Measurements from ENCODE around the gene ACTR1B. TPM values are rescaled to one million over a fixed set of nuclear protein-coding genes. Genes with fewer than 3 reads are reported as not detected.
"Not testable (repeated sequence)": the region's sequence is repeated elsewhere in the genome, so short reads cannot be mapped to it uniquely, and the experiment has no call there.

ACTR1B gene
- total RNA-seq, 1 experiment from 2014 or later, result 113 TPM

DNA sequence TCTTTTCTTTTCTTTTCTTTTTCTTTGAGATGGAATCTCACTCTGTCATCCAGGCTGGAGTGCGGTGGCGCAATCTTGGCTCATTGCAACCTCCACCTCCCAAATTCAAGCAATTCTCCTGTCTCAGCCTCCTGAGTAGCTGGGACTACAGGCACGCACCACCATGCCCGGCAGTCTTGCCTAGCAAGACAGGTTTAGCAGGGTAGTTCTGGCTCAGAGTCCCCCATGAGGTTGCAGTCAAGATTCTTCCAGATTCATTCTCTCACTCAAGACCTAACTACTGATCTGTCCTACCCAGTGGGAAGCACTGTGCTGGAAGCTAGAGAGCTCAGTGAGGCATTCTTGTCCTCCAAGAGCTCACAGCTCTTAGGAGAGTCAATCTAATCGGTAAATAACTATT, 31.9 kb upstream of the ACTR1B start:
- in situ Hi-C loops (cut with HindIII; ENCODE audit: low pct_unique_long_range_greater_than_20kb, low sequenced_read_pairs), result no loop called here
- DNase-seq (ENCODE audit: low read depth), result no peak

DNA sequence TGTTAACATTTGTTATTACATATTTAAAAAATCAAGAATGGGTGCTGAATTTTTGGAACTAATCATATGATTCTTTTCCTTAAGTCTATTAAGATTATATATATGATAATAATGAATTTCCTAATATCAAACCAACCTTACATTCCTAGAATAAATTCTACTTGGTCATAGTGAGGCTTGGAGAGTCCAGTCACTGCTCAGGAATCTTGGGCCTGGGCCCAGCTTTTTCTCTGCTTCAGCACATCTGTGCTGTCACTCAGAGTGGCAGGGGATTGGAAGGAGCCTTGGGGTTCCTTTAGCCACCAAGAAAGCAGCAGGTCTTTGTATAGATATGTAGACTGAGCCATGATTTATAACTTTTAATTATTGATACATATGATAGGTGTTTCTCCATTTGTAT, 29.6 kb upstream of the ACTR1B start:
- DNase-seq (ENCODE audit: low read depth), result peak; percentile 16

DNA sequence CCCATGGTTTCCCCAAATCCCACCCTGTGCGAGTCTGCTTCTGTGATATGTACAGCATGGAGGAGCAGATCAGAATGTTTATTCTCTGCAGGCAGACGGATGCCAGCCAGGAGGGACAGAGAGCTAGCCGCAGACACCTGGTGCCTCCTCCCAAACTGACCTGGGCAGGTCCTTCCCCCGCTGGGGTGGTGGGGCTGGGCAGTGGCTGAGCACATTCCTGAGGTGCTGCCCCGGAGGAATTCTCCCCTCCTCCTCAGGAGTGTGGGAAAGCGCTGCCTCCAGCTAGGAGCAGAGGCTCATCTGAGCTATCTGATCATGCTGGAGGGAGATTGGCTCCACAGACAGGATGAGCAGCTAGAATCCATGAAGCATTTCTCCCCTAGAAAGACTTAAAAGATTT, 27.3 kb upstream of the ACTR1B start:
- DNase-seq (ENCODE audit: low read depth), result no peak
- in situ Hi-C loops (cut with HindIII; ENCODE audit: low pct_unique_long_range_greater_than_20kb, low sequenced_read_pairs), result no loop called here

More for the DNA sequence above, 29.6 kb upstream of the ACTR1B start:
- in situ Hi-C loops (cut with HindIII; ENCODE audit: low pct_unique_long_range_greater_than_20kb, low sequenced_read_pairs), result no loop called here

DNA sequence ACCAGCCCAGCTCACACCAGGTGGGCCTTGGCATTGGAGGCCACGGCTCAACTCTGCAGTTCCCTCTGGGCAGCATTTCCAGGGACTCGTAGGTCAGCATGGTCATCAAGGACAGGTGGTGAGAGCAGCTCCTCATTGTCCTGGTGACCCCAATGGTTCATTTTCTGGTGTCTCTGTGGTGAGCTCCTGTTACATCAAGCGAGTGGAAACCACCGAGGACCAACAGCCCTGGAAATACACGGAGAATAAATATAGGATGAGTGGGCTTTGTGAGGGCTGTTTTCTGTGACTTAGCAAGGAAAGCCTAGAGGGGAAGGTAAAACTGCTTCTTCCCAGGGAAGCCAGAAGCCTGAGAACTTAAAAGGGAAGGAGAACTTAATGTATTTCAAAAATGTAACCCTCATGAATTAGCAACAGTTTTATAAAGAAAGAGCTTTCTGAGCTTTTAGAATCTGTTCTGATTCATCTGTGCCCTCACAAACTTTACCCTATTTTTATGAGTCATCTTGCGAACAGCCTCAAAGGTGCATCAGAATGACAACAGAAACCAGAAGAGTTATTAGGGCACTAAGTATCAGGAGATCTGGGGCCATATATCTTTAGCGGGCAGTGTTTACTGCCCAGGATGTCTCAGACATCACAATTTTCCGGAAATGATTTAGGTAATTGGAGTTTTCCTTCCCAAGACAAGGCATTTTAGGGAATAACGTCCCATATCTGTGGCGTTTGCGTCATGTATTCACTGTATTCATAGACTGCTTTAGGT, 24.4 kb upstream of the ACTR1B start:
- in situ Hi-C loops (cut with HindIII; ENCODE audit: low pct_unique_long_range_greater_than_20kb, low sequenced_read_pairs), result no loop called here
- no peak for DNase-seq (ENCODE audit: low read depth)

DNA sequence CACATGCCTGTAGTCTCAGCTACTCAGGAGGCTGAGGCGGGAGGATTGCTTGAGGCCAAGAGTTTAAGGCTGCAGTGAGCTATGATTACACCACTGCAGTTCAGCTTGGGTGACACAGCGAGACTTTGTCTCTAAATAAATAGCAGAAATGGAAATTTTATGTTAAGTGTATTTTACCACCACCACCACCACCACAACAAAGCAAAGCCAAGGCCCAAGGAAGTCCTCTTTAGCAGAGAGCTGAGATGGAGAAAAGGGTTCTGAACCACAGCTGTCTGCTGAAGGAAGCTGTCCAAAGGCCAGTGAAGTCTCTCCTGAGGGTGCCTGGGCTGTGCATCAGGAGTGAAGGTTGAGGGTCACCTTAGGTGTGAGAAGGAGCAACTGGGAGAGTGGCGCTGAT, 23.4 kb upstream of the ACTR1B start:
- in situ Hi-C loops (cut with HindIII; ENCODE audit: low pct_unique_long_range_greater_than_20kb, low sequenced_read_pairs); DNase-seq (ENCODE audit: low read depth): not testable (repeated sequence)

DNA sequence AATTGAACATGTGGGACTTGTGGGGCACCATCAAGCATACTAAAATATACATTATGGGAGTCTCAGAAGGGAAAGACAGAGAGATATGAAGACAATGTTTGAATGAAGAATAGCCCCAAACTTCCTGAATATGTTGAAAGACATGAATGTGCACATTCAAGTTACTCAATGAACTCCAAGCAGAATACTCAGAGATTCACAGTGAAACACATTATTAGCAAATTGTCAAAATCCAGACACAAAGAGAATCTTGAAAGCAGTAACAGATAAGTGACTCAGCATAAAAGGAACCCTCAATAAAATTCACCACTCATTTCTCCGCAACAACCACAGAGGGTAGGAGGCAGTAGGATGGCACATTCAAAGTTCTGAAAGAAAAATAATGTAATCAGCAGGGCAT, 14.5 kb upstream of the ACTR1B start:
- in situ Hi-C loops (cut with HindIII; ENCODE audit: low pct_unique_long_range_greater_than_20kb, low sequenced_read_pairs), result no loop called here

DNA sequence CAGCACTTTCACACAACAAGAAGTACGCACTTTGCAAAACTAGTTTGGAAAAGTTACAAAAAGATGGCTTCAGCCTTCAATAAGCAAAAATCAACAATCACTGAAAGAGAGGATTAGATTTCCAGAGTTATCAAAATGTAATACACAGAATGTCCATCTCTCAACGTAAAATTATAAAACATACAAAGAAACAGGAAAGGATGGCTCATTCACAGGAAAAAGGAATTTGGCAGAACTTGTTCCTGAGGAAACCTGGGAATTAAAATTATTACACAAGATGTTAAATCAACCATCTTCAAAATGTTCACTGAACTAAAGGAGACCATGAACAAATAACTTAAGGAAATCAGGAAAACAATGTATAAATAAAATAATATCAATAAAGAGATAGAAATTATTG, 13.6 kb upstream of the ACTR1B start:
- in situ Hi-C loops (cut with HindIII; ENCODE audit: low pct_unique_long_range_greater_than_20kb, low sequenced_read_pairs), result no loop called here
- no peak for DNase-seq (ENCODE audit: low read depth)

More for the DNA sequence above, 14.5 kb upstream of the ACTR1B start:
- no peak for DNase-seq (ENCODE audit: low read depth)

DNA sequence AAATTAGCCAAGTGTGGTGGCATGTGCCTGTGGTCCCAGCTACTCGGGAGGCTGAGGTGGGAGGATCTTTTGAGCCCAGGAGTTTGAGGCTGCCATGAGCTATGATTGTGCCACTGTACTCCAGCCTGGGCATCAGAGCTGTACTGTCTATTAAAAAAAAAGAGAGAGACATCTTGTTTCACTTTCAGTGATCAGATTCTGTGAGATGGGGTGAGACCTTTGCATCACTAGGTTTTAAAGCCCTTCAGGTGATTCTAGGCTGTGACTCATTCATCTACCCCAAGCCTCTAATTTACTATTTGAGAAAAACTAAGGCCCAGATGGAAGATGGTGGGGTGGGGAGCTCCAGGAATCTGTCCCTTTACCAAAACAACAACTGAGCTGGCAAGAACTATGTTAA, 12.8 kb upstream of the ACTR1B start:
- in situ Hi-C loops (cut with HindIII; ENCODE audit: low pct_unique_long_range_greater_than_20kb, low sequenced_read_pairs), result no loop called here
- no peak for DNase-seq (ENCODE audit: low read depth)

DNA sequence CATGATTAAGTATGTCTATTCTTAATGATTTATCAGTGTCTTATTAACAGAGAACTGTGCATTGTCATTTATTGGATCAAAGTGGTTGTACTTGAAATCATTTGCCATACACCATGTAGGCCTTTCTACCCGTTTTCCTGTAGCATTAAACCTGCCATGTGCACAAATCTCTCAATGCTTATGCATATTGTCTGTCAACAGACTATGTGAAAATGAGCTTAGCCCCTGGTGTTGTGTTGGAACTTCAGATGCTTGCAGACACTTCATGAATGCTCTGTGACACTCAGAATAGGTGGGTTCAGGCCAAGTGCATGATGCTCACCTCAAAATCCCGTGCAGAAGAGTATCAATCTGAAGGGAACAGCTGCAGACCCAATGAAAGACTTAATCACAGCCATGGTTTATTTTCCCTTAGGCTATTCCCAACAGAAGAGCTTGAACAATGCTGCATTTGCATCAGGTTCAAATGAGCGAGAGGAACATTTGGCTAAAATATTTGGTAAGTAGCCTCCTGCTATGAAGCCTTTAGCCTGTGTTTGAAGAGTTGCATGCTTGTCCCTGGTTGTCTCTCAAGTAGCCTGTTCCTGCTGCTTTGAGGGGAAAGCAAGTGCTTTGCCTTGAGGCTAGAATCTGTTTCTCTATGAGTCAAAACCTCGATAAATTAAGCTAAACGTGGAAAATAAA, 11.7 kb upstream of the ACTR1B start:
- no peak for DNase-seq (ENCODE audit: low read depth)

DNA sequence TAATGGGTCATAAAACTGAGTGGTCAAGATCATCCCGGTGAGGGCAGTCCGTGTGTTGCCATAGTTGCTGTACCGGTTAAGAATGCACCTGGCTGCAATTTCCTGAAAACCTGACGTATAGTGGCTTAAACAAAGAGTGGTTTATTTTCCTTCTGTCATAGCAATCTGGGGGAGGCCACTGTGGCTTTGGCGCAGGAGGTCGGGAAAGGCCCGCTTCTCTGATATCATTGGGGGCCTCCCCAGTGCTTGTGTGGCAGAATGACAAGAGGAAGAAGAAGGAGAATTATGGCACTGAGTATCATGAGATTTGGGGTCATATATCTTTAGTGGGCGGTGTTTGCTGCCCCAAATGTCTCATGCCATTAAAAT, 10.1 kb upstream of the ACTR1B start:
- DNase-seq (ENCODE audit: low read depth), result no peak
- in situ Hi-C loops (cut with HindIII; ENCODE audit: low pct_unique_long_range_greater_than_20kb, low sequenced_read_pairs), result no loop called here

More for the DNA sequence above, 11.7 kb upstream of the ACTR1B start:
- in situ Hi-C loops (cut with HindIII; ENCODE audit: low pct_unique_long_range_greater_than_20kb, low sequenced_read_pairs), result no loop called here

DNA sequence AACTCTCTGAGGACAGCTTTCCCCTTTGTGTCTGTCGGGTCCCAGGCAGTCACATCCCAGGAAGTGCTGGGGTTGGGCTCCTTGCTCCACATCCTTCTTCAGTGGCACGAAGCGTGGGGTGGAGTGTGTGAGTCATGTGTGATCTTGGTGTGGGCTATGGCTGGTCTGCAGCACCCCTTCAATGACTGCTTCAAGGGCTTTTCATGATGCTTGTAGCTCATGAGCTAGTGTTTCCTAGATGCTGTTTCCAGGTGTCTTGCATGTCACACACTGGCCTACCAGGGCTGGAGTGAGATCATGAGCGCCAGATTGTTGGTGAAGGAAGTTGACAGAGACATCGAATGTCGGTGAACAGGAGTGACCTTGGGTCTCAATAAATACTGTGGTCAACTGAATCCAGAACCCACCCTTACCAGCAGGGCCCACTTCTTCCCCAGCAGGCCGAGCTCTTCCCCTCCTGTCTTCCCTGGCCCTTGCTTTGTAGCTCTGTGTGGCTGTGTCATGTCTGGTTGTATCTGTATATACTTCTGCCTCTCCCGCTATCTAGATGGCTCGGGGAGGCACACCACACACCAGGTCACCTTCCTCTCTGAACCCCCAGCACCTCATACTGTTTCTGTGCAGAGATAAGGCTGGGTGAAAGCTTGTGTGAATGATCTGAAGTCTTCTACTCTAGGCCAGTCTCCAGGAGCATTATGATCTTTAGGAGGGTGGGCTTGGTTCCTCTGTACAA, 9.5 kb upstream of the ACTR1B start:
- in situ Hi-C loops (cut with HindIII; ENCODE audit: low pct_unique_long_range_greater_than_20kb, low sequenced_read_pairs), result no loop called here
- no peak for DNase-seq (ENCODE audit: low read depth)

DNA sequence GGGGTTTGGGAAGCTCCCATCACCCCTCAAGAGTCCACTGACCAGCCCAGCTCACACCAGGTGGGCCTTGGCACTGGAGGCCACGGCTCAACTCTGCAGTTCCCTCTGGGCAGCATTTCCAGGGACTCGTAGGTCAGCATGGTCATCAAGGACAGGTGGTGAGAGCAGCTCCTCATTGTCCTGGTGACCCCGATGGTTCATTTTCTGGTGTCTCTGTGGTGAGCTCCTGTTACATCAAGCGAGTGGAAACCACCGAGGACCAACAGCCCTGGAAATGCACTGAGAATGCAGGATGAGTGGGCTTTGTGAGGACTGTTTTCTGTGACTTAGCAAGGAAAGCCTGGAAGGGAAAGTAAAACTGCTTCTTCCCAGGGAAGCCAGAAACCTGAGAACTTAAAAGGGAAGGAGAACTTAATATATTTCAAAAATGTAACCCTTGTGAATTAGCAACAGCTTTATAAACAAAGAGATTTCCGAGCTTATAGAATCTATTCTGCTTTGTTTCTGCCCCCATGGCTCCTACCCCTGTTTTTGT, 8.8 kb upstream of the ACTR1B start:
- in situ Hi-C loops (cut with HindIII; ENCODE audit: low pct_unique_long_range_greater_than_20kb, low sequenced_read_pairs); DNase-seq (ENCODE audit: low read depth): not testable (repeated sequence)

DNA sequence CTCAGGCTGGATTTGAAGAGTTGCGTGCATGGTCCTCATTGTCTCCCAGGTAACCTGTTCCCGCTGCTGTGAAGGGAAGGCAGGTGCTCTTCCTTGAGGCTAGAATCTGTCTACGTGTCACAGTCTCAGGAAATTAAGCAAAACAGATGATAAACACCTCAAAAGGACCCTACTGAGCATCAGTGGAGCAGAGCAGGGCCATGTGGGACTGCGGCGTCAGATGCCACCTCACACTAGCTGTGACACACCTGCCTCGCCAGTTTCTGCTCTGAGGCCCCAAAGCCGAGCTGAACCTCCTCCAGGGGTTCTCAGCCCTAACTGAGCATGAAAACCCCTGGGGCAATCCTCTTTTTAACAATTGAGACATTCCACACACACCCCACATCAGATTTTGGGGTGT, 7.7 kb upstream of the ACTR1B start:
- in situ Hi-C loops (cut with HindIII; ENCODE audit: low pct_unique_long_range_greater_than_20kb, low sequenced_read_pairs), result no loop called here
- DNase-seq (ENCODE audit: low read depth), result no peak

DNA sequence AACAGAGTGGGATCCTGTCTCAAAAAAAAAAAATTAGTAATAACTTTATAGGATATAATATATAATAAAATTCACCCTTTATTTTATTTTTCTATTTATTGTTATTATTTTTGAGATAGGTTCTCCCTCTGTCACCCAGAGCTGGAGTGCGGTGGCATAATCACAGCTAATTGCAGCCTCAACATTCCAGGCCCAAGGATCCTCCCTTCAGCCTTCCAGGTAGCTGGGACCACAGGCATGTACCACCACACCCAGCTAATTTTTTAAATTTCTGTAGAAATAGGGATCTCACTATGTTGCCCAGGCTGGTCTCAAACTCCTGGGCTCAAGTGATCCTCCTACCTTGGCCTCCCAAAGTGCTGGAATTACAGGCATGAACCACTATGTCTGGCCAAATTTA, 6.6 kb upstream of the ACTR1B start:
- in situ Hi-C loops (cut with HindIII; ENCODE audit: low pct_unique_long_range_greater_than_20kb, low sequenced_read_pairs), result no loop called here
- DNase-seq (ENCODE audit: low read depth), result no peak

DNA sequence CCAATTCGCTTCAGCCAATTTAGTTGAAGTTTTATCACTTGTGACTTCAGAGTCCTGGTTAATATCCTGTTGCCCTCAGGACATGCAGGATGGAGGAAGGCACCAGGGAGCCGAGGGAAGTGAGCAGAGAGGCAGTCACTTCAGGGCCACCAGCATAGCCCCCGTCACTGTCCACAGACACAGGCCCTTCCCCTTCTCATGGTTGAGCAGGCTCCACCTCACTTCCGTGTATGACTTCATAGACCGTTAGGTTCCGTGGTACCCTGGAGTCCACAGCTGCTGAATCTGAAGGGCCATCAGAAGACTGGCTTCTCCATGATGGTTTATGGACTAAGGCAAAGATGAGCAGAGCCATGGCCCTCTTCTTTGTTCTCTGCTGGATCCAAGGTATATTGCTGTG, 5.6 kb upstream of the ACTR1B start, which contains the start of gene C2orf92:
TSS of gene C2orf92 (plus strand) at position 266 of the 400 bp plus-strand sequence. CDS start at position 342, 76 bp downstream.
- in situ Hi-C loops (cut with HindIII; ENCODE audit: low pct_unique_long_range_greater_than_20kb, low sequenced_read_pairs), result no loop called here
- DNase-seq (ENCODE audit: low read depth), result no peak

DNA sequence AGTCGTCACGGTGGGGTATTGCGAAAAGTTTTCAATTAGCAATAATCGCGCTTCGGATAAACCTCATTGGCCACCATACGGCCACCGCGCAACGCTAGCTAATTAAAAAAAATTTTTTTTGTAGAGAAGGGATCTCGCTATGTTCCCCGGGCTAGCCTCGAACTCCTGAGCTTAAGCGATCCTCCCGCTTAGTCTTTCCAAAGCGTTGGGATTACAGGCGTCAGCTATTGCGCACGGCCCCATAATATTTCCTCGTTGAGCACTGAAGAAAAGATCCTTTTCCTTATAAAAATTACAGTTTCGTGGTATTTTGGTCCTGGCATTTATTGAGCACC, 759 bp upstream of the ACTR1B start:
- in situ Hi-C loops (cut with HindIII; ENCODE audit: low pct_unique_long_range_greater_than_20kb, low sequenced_read_pairs), result no loop called here
- no peak for DNase-seq (ENCODE audit: low read depth)

DNA sequence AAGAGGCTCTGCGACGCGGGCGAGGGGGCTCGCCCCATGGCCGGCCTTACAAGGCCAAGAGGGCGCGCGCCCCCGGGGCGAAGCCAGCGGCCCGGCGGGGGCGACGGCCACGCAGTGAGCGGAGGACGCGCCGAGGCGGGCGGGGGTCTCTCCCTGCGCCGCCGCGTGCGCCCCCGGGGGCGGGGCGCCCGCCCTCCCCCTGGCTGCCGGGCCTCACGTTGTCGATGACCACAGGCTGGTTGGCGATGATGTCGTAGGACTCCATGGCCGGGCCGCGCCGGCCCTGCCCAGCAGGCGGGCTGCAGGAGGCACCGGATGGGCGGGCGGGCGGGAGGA, 250 bp downstream of the ACTR1B start:
- in situ Hi-C loops (cut with HindIII; ENCODE audit: low pct_unique_long_range_greater_than_20kb, low sequenced_read_pairs), result no loop called here
- no peak for DNase-seq (ENCODE audit: low read depth)

DNA sequence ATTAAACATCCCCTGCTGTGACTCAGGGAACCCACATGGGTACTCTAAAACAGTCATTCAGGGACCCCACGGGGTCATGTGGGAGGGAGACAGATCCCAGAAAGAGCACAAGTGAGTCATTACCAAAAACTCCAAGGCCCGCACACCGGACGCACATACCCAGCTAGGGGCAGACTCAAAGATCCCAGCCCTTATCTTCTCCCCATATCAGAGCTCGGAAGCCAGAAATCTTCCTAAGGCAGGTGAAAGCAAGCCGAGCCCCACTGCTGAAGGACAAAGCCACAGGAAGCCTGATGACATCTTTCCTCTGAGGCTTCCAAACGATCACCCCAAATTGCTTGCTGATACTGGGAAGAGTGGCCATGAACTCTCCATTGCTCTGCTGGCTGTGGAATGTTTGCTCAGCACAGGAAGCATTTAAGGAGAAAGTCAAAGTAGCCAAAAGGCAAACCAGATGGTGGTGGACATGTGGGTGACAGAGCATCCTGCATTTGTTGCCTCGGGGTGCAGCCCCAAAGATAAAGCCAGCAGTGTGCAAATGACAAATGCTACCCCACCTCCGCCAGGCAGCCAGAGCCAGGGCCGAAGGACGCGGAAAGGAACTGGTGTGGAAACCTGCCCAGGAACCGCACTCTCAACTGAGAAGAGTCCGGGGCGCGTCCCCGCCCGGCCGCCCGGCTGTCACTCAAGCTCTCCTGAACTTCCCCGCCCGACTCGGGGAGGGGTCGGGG, 784 bp downstream of the ACTR1B start:
- DNase-seq (ENCODE audit: low read depth), result peak; percentile 68

More for the DNA sequence above, 784 bp downstream of the ACTR1B start:
- in situ Hi-C loops (cut with HindIII; ENCODE audit: low pct_unique_long_range_greater_than_20kb, low sequenced_read_pairs), result no loop called here

All from Caki2 (cell line).